DND-41 (cell line): ENCODE data around the gene MTG2.
"Not testable (repeated sequence)": the region's sequence is repeated elsewhere in the genome, so short reads cannot be mapped to it uniquely, and the experiment has no call there.

ENCODE experiments used
- ATAC-seq: fragments of 200-7000 bp; cut with Tn5 transposase; 3 replicates; pipeline ENCODE4 v1.9.1; 2021; ENCODE audit warnings: low read depth; ENCODE audit not compliant: insufficient read depth
- DNase-seq: peaks from one replicate; pipeline ENCODE4 v3.0.0-alpha.2; 2020
- H2AFZ ChIP-seq: 2 replicates; pipeline ENCODE4 v1.6.0; 2012; ENCODE audit warnings: low read depth, low read length
- H3K27ac ChIP-seq: 2 replicates; pipeline ENCODE4 v1.5.1; 2012; ENCODE audit warnings: low read length, inconsistent platforms
- H3K27me3 ChIP-seq: fragments of 200-600 bp; sonication (generic); 2 replicates; pipeline ENCODE4 v1.6.0; 2012; ENCODE audit warnings: low read length, mild to moderate bottlenecking, inconsistent platforms; ENCODE audit not compliant: insufficient read depth, poor library complexity
- H3K36me3 ChIP-seq: 2 replicates; pipeline ENCODE4 v1.5.1; 2012; ENCODE audit warnings: low read length, inconsistent platforms; ENCODE audit not compliant: insufficient read depth
- H3K4me1 ChIP-seq: 2 replicates; pipeline ENCODE4 v1.5.1; 2012; ENCODE audit warnings: mild to moderate bottlenecking, low read length; ENCODE audit not compliant: insufficient read depth
- H3K4me2 ChIP-seq: 2 replicates; pipeline ENCODE4 v1.6.0; 2012; ENCODE audit warnings: mild to moderate bottlenecking, moderate library complexity, low read length, inconsistent platforms; ENCODE audit not compliant: insufficient read depth
- H3K4me3 ChIP-seq, 2 experiments: fragments of 200-600 bp in 1 of 2; shearing (Covaris generic) in 1 of 2; 2 replicates each; pipeline ENCODE4 v1.5.1; 2012 to 2016; ENCODE audit warnings: inconsistent platforms in 2 of 2, low read length in 2 of 2, mild to moderate bottlenecking in 2 of 2, low read depth in 1 of 2, moderate library complexity in 1 of 2
- H3K79me2 ChIP-seq: 2 replicates; pipeline ENCODE4 v1.6.0; 2012; ENCODE audit warnings: low read length, inconsistent platforms; ENCODE audit not compliant: insufficient read depth
- H3K9ac ChIP-seq: 2 replicates; pipeline ENCODE4 v1.6.0; 2012; ENCODE audit warnings: low read depth, mild to moderate bottlenecking, inconsistent platforms, low read length, moderate library complexity
- H3K9me3 ChIP-seq: 2 replicates; pipeline ENCODE4 v1.5.1; 2012; ENCODE audit warnings: low read length, moderate library complexity, mild to moderate bottlenecking, inconsistent platforms; ENCODE audit not compliant: insufficient read depth, severe bottlenecking
- H4K20me1 ChIP-seq: 2 replicates; pipeline ENCODE4 v1.6.0; 2012; ENCODE audit warnings: low read length; ENCODE audit not compliant: insufficient read depth
- EZH2 ChIP-seq: IDR thresholded peaks from 3 replicates; pipeline ENCODE4 v1.6.1; 2012; ENCODE audit warnings: borderline replicate concordance, low read depth, mild to moderate bottlenecking, moderate library complexity, low read length, inconsistent platforms; ENCODE audit not compliant: severe bottlenecking
- TF ChIP-seq, protein P1 (sequence below): IDR thresholded peaks from 2 replicates; pipeline ENCODE4 v1.5.1; 2012; ENCODE audit warnings: borderline replicate concordance, low read length, moderate library complexity, mild to moderate bottlenecking; ENCODE audit not compliant: poor library complexity, severe bottlenecking; ENCODE audit errors: extremely low read depth

Gene MTG2

DNA sequence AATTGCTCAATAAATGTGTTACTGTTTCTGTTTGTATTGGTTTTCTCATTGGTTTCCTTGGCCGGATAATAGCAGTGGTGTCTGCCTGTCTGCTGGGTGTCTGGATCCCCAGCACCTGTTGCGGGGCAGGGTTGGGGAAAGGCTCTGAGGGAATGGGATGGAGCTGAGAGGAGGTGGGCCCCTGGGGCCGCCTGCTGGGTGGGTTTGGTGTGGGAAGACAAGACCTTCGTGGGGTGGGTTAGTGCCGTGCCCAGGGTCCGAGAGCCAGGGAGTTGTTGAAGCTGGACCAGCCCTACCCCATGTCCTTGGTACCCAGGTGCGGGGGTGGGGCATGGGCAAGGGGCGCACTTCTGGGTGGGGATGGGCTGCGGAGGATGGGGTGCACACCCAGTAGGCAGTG lies 35.3 kb upstream of the MTG2 start:
- Histone ChIP-seq H3K27me3 (no peaks in the 10 kb centered on the region), H3K9me3 (no peaks in the 10 kb centered on the region), H3K4me1 (peaks cover 26% of the 10 kb centered on the region), H3K4me2 (peak overlapping the region; percentile 17; the same call in 1 of the 2 replicates), H3K9ac (no peak overlapping the region), H4K20me1 (peaks cover 81% of the 10 kb centered on the region), H3K36me3 (peaks cover 27% of the 10 kb centered on the region), H3K4me3 (no peak overlapping the region), H3K79me2 (peaks cover 95% of the 10 kb centered on the region), H3K27ac (no peak overlapping the region), H2AFZ (no peak overlapping the region)
- ATAC-seq: no peak
- DNase-seq: no peak
- TF ChIP-seq EZH2: no peak
- TF ChIP-seq, protein P1, sequence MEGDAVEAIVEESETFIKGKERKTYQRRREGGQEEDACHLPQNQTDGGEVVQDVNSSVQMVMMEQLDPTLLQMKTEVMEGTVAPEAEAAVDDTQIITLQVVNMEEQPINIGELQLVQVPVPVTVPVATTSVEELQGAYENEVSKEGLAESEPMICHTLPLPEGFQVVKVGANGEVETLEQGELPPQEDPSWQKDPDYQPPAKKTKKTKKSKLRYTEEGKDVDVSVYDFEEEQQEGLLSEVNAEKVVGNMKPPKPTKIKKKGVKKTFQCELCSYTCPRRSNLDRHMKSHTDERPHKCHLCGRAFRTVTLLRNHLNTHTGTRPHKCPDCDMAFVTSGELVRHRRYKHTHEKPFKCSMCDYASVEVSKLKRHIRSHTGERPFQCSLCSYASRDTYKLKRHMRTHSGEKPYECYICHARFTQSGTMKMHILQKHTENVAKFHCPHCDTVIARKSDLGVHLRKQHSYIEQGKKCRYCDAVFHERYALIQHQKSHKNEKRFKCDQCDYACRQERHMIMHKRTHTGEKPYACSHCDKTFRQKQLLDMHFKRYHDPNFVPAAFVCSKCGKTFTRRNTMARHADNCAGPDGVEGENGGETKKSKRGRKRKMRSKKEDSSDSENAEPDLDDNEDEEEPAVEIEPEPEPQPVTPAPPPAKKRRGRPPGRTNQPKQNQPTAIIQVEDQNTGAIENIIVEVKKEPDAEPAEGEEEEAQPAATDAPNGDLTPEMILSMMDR: no peak

DNA sequence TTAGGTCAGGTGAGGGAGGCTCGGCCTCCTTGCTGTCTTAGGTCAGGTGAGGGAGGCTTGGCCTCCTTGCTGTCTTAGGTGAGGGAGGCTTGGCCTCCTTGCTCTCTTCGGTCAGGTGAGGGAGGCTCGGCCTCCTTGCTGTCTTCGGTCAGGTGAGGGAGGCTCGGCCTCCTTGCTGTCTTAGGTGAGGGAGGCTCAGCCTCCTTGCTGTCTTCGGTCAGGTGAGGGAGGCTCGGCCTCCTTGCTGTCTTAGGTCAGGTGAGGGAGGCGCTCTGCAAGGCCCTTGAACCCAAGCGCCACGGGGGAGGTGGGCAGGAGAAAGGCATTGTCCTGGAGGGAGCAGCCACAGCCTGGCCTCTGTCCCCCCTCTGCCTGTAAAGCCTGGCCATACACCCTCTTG lies 34.4 kb upstream of the MTG2 start:
- H3K27ac ChIP-seq, H3K27me3 ChIP-seq, H3K9me3 ChIP-seq, H3K4me3 ChIP-seq, H3K4me2 ChIP-seq, DNase-seq, H3K9ac ChIP-seq, ATAC-seq, H2AFZ ChIP-seq: not testable (repeated sequence)
- peaks cover 96% of the 10 kb centered on the region for H3K79me2 ChIP-seq
- peaks cover 26% of the 10 kb centered on the region for H3K4me1 ChIP-seq
- H3K36me3 ChIP-seq: peaks cover 35% of the 10 kb centered on the region
- peaks cover 86% of the 10 kb centered on the region for H4K20me1 ChIP-seq

DNA sequence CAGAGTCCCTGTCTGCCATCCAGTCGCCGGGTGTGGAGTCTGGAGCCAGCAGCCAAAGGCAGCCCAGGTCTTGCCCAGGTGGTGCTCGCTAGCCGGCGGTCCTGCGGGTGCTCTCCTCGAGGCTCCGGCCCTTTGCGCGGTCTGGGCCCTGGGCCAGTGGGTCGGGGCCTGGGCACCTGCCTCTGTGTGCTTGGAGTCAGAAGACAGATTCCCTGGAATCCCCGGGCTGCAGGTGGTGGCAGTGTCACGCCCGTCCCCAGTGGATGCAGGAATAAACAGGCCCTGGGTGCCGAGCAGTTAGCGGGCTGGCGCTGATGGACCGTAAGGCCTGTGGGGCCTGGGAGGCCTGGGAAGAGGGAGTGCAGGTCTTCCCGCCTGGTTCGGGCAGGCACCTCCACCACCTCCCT lies 33.9 kb upstream of the MTG2 start:
- Histone ChIP-seq H3K27me3 (no peaks in the 10 kb centered on the region), H2AFZ (no peak overlapping the region), H3K27ac (no peak overlapping the region), H3K79me2 (peaks cover 99% of the 10 kb centered on the region), H3K9me3 (no peaks in the 10 kb centered on the region), H3K4me3 (no peak overlapping the region), H3K4me1 (peaks cover 26% of the 10 kb centered on the region), H3K36me3 (peaks cover 40% of the 10 kb centered on the region), H3K4me2 (no peak overlapping the region), H3K9ac (no peak overlapping the region), H4K20me1 (peaks cover 91% of the 10 kb centered on the region)
- DNase-seq (no peak), ATAC-seq (no peak)
- TF ChIP-seq, protein P1: no peak
- no peak for TF ChIP-seq EZH2

DNA sequence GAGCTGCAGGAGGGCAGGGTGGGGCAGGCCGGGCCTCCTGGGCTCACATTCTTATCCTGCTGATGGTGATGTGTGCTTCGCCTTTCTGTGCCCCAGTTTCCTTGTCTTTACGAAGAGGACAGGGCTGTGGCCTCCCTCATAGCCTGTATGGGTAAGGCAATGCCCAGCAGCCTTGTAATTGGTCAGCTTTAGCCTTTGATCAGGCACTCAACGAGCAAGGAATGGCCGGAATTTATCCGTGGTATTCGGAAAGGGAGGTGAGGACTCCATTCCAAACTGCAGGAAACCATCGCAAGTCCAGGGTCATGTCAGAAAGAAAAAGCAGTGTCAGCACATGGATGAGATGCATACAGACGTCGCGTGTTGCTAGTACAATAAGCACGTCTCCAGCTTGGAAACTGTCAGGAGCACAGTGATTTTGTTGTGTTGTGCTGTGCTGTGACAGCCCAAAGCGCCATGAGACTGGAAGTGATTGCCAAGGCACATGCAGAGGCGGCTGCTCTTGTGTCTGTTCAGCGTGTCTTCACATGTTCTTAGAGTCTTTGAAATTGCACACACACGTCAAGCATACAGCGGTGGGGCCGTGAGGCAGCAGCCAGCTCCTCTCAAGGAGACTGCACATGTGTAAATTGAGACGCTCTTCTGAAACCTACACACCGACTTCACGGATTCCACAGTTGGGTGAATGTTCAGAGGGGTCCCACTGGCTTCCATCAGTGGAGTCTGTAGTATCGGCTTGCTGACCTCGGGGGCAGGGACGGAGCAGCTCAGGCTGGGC lies 33.1 kb upstream of the MTG2 start:
- peaks cover 49% of the 10 kb centered on the region for H3K36me3 ChIP-seq
- no peaks in the 10 kb centered on the region for H3K27me3 ChIP-seq
- peaks cover 22% of the 10 kb centered on the region for H3K4me1 ChIP-seq
- H3K9ac ChIP-seq: no peak overlapping the region
- peaks cover 93% of the 10 kb centered on the region for H4K20me1 ChIP-seq
- no peak overlapping the region for H3K4me2 ChIP-seq
- H2AFZ ChIP-seq: no peak overlapping the region
- H3K79me2 ChIP-seq: peaks cover 99% of the 10 kb centered on the region
- H3K9me3 ChIP-seq: no peaks in the 10 kb centered on the region
- no peak overlapping the region for H3K4me3 ChIP-seq
- DNase-seq: no peak
- TF ChIP-seq, protein P1: no peak
- no peak for TF ChIP-seq EZH2
- H3K27ac ChIP-seq: no peak overlapping the region
- no peak for ATAC-seq
